Measurements from ENCODE around the gene LRMDA. TPM values are rescaled to one million over a fixed set of nuclear protein-coding genes. Genes with fewer than 3 reads are reported as not detected.

LRMDA gene
- total and polyA plus RNA-seq, 2 donors (not counting 3 experiments of a cell fraction or from before 2014, with no cell fraction given), result 9.7 to 18.0 TPM

GRCh38 chr10:75658915-75659314, 227.5 kb downstream of the LRMDA start:
- intact Hi-C loops (cut with micrococcal nuclease) (no loop called here), dilution Hi-C loops (cut with MboI; ENCODE audit: extremely low pct_ligation_motif_present, low sequenced_read_pairs) (no loop called here)
- no peaks in the 10 kb centered on the region for H3K79me2 ChIP-seq (ENCODE audit: control insufficient read depth, insufficient read depth, low read length)
- no TSS peak for BruUV-seq (replicated peaks)
- no peaks in the 10 kb centered on the region for H3K9me3 ChIP-seq (replicated peaks; ENCODE audit: control insufficient read depth, insufficient read depth, low read length)
- no peaks in the 10 kb centered on the region for H3K9me1 ChIP-seq (replicated peaks; ENCODE audit: control insufficient read depth, extremely low read depth, insufficient read depth, low read length)
- no peak for TF ChIP-seq POLR2A (IDR thresholded peaks at IDR 0.05; ENCODE audit: low read depth, low read length)
- no peak for TF ChIP-seq MAX (IDR thresholded peaks at IDR 0.05; ENCODE audit: insufficient read depth, insufficient read length)
- no peak for TF ChIP-seq CTCF (IDR thresholded peaks at IDR 0.05; ENCODE audit: extremely low read depth in 1 of 2, insufficient read depth in 1 of 2, low read depth in 1 of 2, low read length in 2 of 2)
- no peak for TF ChIP-seq MYC (IDR thresholded peaks at IDR 0.05; ENCODE audit: low read depth, low read length)
- no peak for TF ChIP-seq EZH2 (IDR thresholded peaks at IDR 0.05; ENCODE audit: borderline replicate concordance, low read depth, low read length, severe bottlenecking)
- no peak for TF ChIP-seq JUN (IDR thresholded peaks at IDR 0.05; ENCODE audit: borderline replicate concordance, insufficient read depth, insufficient read length, low read depth)
- no peak for TF ChIP-seq POLR2AphosphoS5 (IDR thresholded peaks at IDR 0.05; ENCODE audit: insufficient read depth, low read depth, low read length)
- TF ChIP-seq GATA2 (IDR thresholded peaks at IDR 0.05; ENCODE audit: insufficient read depth, insufficient read length, low read depth, low read length), result no peak
- TF ChIP-seq FOS (IDR thresholded peaks at IDR 0.05; ENCODE audit: borderline replicate concordance, insufficient read depth, low read length), result no peak
- no peak for DNase-seq (ENCODE audit: low read depth, low spot score)
- H4K20me1 ChIP-seq (replicated peaks; ENCODE audit: control insufficient read depth, extremely low read depth, insufficient read depth, low read length), result no peaks in the 10 kb centered on the region
- peaks cover 0 to 2% of the 10 kb centered on the region in 2 experiments for H3K27me3 ChIP-seq (ENCODE audit: control insufficient read depth in 2 of 2, insufficient read depth in 2 of 2, low read length in 2 of 2)
- ChIA-PET POLR2A (no interaction called here), CTCF (no interaction called here)
- no peak overlapping the region for H3K4me3 ChIP-seq (replicated peaks in 1 of 3; ENCODE audit: insufficient read depth in 1 of 3, low read depth in 1 of 3, low read length in 3 of 3)
- no peaks in the 10 kb centered on the region for H3K36me3 ChIP-seq (ENCODE audit: control insufficient read depth in 2 of 2, extremely low read depth in 1 of 2, insufficient read depth in 2 of 2, low read length in 2 of 2)
- no peak overlapping the region for H3K27ac ChIP-seq (ENCODE audit: insufficient read depth, low read depth, low read length)
- no peak for FAIRE-seq
- H3K4me1 ChIP-seq (ENCODE audit: control insufficient read depth, extremely low read depth, insufficient read depth, low read length), result peaks cover 20% of the 10 kb centered on the region
- H2AFZ ChIP-seq (ENCODE audit: low read depth, low read length), result no peak overlapping the region
- H3K9ac ChIP-seq (replicated peaks; ENCODE audit: extremely low read depth, insufficient read depth, low read length), result no peak overlapping the region
- no peak overlapping the region for H3K4me2 ChIP-seq (ENCODE audit: insufficient read depth, low read length)
